ENCODE measurements around the gene TMEFF1. TPM values are rescaled to one million over a fixed set of nuclear protein-coding genes. Genes with fewer than 3 reads are reported as not detected.

TMEFF1 gene
- polyA plus RNA-seq, 1 donor (not counting 4 experiments of a cell fraction or from before 2014, with no cell fraction given), result not detected

- Histone ChIP-seq H2AFZ (ENCODE audit: control insufficient read depth, low read length) (no peak overlapping the region), H3K9me1 (ENCODE audit: control insufficient read depth, extremely low read depth, insufficient read depth, low read length) (no peaks in the 10 kb centered on the region), H3K27ac (ENCODE audit: control insufficient read depth, insufficient read depth, low read length) (no peak overlapping the region), H3K4me3 (ENCODE audit: control insufficient read depth in 2 of 3, extremely low read depth in 1 of 3, insufficient read depth in 2 of 3, low read depth in 1 of 3, low read length in 3 of 3) (no peak overlapping the region), H3K9me3 (ENCODE audit: control insufficient read depth, low read depth, low read length) (no peaks in the 10 kb centered on the region), H4K20me1 (ENCODE audit: control insufficient read depth, extremely low read depth, insufficient read depth, low read length) (no peaks in the 10 kb centered on the region), H3K79me2 (ENCODE audit: control insufficient read depth, insufficient read depth, low read length) (no peaks in the 10 kb centered on the region), H3K36me3 (ENCODE audit: control insufficient read depth in 2 of 2, extremely low read depth in 1 of 2, insufficient read depth in 2 of 2, low read length in 2 of 2) (no peaks in the 10 kb centered on the region), H3K27me3 (ENCODE audit: control insufficient read depth, extremely low read depth, insufficient read depth, low read length) (no peaks in the 10 kb centered on the region), H3K4me2 (ENCODE audit: control insufficient read depth, extremely low read depth, insufficient read depth, low read depth, low read length) (no peak overlapping the region), H3K4me1 (ENCODE audit: control insufficient read depth, extremely low read depth, insufficient read depth, low read length) (no peaks in the 10 kb centered on the region), H3K9ac (ENCODE audit: control insufficient read depth, extremely low read depth, insufficient read depth, low read length) (no peak overlapping the region)
- TF ChIP-seq CTCF (optimal IDR thresholded peaks at IDR 0.05 in 1 of 3, IDR thresholded peaks at IDR 0.05 in 1 of 3, conservative IDR thresholded peaks at IDR 0.05 in 1 of 3; ENCODE audit: extremely low read depth in 1 of 3, insufficient read depth in 2 of 3, low read length in 3 of 3) (no peak), EZH2 (IDR thresholded peaks at IDR 0.05; ENCODE audit: low read length) (no peak)
- dilution Hi-C loops (cut with MboI; ENCODE audit: extremely low pct_ligation_motif_present, low sequenced_read_pairs), result no loop called here
- DNase-seq (ENCODE audit: low read depth, low spot score) (no peak), FAIRE-seq (no peak)
Measured at GRCh38 chr9:100498592-100498991, 25.6 kb downstream of the TMEFF1 start.

DNA sequence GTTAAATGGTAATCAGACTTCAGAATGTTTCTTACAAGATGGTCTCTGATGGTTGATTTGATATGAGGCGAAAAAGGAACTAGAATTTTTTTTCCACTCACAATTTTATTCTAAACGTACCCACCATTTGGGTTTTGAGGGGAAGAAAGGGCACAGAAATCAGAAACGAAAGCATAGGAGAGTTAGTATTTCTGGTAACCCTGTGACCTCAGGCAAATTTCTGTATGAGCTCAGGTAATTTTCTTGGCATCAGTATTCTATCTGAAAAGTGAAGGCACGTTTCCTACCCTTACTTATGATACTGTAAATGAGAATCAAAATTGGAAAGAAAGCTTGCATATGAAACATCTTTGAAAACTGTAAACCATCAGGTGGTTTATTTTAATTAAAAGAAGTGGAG, 26.5 kb downstream of the TMEFF1 start:
- Histone ChIP-seq H3K9me3 (ENCODE audit: control insufficient read depth, low read depth, low read length) (no peaks in the 10 kb centered on the region), H3K36me3 (ENCODE audit: control insufficient read depth in 2 of 2, extremely low read depth in 1 of 2, insufficient read depth in 2 of 2, low read length in 2 of 2) (no peaks in the 10 kb centered on the region), H3K79me2 (ENCODE audit: control insufficient read depth, insufficient read depth, low read length) (no peaks in the 10 kb centered on the region), H3K9ac (ENCODE audit: control insufficient read depth, extremely low read depth, insufficient read depth, low read length) (no peak overlapping the region), H3K27ac (ENCODE audit: control insufficient read depth, insufficient read depth, low read length) (no peak overlapping the region), H3K27me3 (ENCODE audit: control insufficient read depth, extremely low read depth, insufficient read depth, low read length) (no peaks in the 10 kb centered on the region), H3K9me1 (ENCODE audit: control insufficient read depth, extremely low read depth, insufficient read depth, low read length) (no peaks in the 10 kb centered on the region), H3K4me2 (ENCODE audit: control insufficient read depth, extremely low read depth, insufficient read depth, low read depth, low read length) (no peak overlapping the region), H4K20me1 (ENCODE audit: control insufficient read depth, extremely low read depth, insufficient read depth, low read length) (no peaks in the 10 kb centered on the region), H2AFZ (ENCODE audit: control insufficient read depth, low read length) (no peak overlapping the region), H3K4me3 (ENCODE audit: control insufficient read depth in 2 of 3, extremely low read depth in 1 of 3, insufficient read depth in 2 of 3, low read depth in 1 of 3, low read length in 3 of 3) (no peak overlapping the region), H3K4me1 (ENCODE audit: control insufficient read depth, extremely low read depth, insufficient read depth, low read length) (no peaks in the 10 kb centered on the region)
- TF ChIP-seq CTCF (optimal IDR thresholded peaks at IDR 0.05 in 1 of 3, IDR thresholded peaks at IDR 0.05 in 1 of 3, conservative IDR thresholded peaks at IDR 0.05 in 1 of 3; ENCODE audit: extremely low read depth in 1 of 3, insufficient read depth in 2 of 3, low read length in 3 of 3) (no peak), EZH2 (IDR thresholded peaks at IDR 0.05; ENCODE audit: low read length) (no peak)
- dilution Hi-C loops (cut with MboI; ENCODE audit: extremely low pct_ligation_motif_present, low sequenced_read_pairs), result no loop called here
- FAIRE-seq, result no peak
- DNase-seq (ENCODE audit: low read depth, low spot score), result no peak
